H1 (cell line): Measurements from ENCODE around the gene ZNF70. TPM values are rescaled to one million over a fixed set of nuclear protein-coding genes. Genes with fewer than 3 reads are reported as not detected.

Experiments
- polyA plus RNA-seq, 7 experiments: library from polyadenylated mRNA; depleted of rRNA in 3 of 7; stranded (reverse) in 5 of 7; unstranded in 2 of 7; fragments of >200 nt in 5 of 7; fragments of 200-250 nt in 2 of 7; gene quantifications; 1 replicate in 5 of 7; 2 replicates in 1 of 7; 4 replicates in 1 of 7; pipeline versions ENCODE4 v1.2.1 to v1.2.3, GENCODE V29; 2011 to 2013; ENCODE audit warnings: missing spikeins in 2 of 7, mixed read lengths in 2 of 7
- total RNA-seq: library from RNA; stranded (reverse); fragmentation: NEBNext Ultra II Directional; extraction: Animal tissue kit (Norgen Biotek cat#: 25700); gene quantifications from 2 replicates; pipeline ENCODE4 v1.2.1, GENCODE V29; 2021
- TF ChIP-seq, protein P1 (sequence below): fragments of 300-600 bp; sonication (generic); IDR thresholded peaks from 2 replicates; pipeline ENCODE4 v1.7.1; 2012; ENCODE audit warnings: low read length, moderate library complexity, mild to moderate bottlenecking, inconsistent platforms; ENCODE audit not compliant: insufficient replicate concordance

Gene ZNF70
- total and polyA plus RNA-seq, 2 of the 8 experiments (the other 6 are each of a cell fraction or from before 2014, with no cell fraction given), result 1.1 to 2.6 TPM

DNA sequence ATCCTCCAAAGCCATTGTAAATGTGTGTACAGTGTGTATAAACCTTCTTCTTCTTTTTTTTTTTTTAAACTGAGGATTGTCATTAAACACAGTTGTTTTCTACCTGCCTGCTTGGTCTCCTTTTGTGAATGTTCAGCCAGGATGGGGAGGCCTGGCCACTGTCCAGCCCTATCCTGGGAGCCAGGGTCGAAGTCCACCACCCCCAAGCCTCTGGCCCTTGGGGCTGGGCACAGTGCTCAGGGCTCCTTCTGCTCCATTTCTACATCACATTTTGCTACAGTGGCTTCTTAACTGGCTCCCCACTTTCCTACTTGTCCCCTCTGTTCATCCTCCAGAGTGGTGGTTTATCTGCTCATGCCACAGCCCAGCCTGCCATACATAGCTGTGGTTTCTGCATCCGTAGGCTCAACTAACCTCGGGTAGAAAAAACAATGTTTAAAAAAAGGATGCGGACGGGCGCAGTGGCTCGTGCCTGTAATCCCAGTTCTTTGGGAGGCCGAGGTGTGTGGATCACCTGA lies 33.4 kb upstream of the ZNF70 start (continued):
- TF ChIP-seq, protein P1, sequence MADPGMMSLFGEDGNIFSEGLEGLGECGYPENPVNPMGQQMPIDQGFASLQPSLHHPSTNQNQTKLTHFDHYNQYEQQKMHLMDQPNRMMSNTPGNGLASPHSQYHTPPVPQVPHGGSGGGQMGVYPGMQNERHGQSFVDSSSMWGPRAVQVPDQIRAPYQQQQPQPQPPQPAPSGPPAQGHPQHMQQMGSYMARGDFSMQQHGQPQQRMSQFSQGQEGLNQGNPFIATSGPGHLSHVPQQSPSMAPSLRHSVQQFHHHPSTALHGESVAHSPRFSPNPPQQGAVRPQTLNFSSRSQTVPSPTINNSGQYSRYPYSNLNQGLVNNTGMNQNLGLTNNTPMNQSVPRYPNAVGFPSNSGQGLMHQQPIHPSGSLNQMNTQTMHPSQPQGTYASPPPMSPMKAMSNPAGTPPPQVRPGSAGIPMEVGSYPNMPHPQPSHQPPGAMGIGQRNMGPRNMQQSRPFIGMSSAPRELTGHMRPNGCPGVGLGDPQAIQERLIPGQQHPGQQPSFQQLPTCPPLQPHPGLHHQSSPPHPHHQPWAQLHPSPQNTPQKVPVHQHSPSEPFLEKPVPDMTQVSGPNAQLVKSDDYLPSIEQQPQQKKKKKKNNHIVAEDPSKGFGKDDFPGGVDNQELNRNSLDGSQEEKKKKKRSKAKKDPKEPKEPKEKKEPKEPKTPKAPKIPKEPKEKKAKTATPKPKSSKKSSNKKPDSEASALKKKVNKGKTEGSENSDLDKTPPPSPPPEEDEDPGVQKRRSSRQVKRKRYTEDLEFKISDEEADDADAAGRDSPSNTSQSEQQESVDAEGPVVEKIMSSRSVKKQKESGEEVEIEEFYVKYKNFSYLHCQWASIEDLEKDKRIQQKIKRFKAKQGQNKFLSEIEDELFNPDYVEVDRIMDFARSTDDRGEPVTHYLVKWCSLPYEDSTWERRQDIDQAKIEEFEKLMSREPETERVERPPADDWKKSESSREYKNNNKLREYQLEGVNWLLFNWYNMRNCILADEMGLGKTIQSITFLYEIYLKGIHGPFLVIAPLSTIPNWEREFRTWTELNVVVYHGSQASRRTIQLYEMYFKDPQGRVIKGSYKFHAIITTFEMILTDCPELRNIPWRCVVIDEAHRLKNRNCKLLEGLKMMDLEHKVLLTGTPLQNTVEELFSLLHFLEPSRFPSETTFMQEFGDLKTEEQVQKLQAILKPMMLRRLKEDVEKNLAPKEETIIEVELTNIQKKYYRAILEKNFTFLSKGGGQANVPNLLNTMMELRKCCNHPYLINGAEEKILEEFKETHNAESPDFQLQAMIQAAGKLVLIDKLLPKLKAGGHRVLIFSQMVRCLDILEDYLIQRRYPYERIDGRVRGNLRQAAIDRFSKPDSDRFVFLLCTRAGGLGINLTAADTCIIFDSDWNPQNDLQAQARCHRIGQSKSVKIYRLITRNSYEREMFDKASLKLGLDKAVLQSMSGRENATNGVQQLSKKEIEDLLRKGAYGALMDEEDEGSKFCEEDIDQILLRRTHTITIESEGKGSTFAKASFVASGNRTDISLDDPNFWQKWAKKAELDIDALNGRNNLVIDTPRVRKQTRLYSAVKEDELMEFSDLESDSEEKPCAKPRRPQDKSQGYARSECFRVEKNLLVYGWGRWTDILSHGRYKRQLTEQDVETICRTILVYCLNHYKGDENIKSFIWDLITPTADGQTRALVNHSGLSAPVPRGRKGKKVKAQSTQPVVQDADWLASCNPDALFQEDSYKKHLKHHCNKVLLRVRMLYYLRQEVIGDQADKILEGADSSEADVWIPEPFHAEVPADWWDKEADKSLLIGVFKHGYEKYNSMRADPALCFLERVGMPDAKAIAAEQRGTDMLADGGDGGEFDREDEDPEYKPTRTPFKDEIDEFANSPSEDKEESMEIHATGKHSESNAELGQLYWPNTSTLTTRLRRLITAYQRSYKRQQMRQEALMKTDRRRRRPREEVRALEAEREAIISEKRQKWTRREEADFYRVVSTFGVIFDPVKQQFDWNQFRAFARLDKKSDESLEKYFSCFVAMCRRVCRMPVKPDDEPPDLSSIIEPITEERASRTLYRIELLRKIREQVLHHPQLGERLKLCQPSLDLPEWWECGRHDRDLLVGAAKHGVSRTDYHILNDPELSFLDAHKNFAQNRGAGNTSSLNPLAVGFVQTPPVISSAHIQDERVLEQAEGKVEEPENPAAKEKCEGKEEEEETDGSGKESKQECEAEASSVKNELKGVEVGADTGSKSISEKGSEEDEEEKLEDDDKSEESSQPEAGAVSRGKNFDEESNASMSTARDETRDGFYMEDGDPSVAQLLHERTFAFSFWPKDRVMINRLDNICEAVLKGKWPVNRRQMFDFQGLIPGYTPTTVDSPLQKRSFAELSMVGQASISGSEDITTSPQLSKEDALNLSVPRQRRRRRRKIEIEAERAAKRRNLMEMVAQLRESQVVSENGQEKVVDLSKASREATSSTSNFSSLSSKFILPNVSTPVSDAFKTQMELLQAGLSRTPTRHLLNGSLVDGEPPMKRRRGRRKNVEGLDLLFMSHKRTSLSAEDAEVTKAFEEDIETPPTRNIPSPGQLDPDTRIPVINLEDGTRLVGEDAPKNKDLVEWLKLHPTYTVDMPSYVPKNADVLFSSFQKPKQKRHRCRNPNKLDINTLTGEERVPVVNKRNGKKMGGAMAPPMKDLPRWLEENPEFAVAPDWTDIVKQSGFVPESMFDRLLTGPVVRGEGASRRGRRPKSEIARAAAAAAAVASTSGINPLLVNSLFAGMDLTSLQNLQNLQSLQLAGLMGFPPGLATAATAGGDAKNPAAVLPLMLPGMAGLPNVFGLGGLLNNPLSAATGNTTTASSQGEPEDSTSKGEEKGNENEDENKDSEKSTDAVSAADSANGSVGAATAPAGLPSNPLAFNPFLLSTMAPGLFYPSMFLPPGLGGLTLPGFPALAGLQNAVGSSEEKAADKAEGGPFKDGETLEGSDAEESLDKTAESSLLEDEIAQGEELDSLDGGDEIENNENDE, result no peak
